ENCODE results near the gene LAMA2.

The LAMA2 gene

GRCh38 chr6:128848212-128848935 lies 34.6 kb upstream of the LAMA2 start:
- POLR2A ChIA-PET: no interaction called here
- TF ChIP-seq FOXM1 (IDR thresholded peaks at IDR 0.05; ENCODE audit: borderline replicate concordance) (no peak), L3MBTL2 (conservative IDR thresholded peaks at IDR 0.05) (no peak), LEF1 (IDR thresholded peaks at IDR 0.05; ENCODE audit: borderline replicate concordance) (no peak), FOXK2 (IDR thresholded peaks at IDR 0.05) (no peak), TARDBP (IDR thresholded peaks at IDR 0.05) (no peak), HDGF (IDR thresholded peaks at IDR 0.05; ENCODE audit: borderline replicate concordance) (no peak), SUZ12 (IDR thresholded peaks at IDR 0.05) (no peak), PKNOX1 (IDR thresholded peaks at IDR 0.05) (no peak), ZNF384 (IDR thresholded peaks at IDR 0.05) (no peak)
- DNase-seq (ENCODE audit: extremely low spot score): no peak
- CTCF ChIA-PET: no interaction called here

- DNase-seq (ENCODE audit: extremely low spot score): no peak
- ChIA-PET POLR2A (no interaction called here), CTCF (no interaction called here)
- no peak for TF ChIP-seq LEF1 (IDR thresholded peaks at IDR 0.05; ENCODE audit: borderline replicate concordance)
- no peak for TF ChIP-seq FOXM1 (IDR thresholded peaks at IDR 0.05; ENCODE audit: borderline replicate concordance)
- no peak for TF ChIP-seq FOXK2 (IDR thresholded peaks at IDR 0.05)
- TF ChIP-seq BHLHE40 (IDR thresholded peaks at IDR 0.05; ENCODE audit: borderline replicate concordance): no peak
- no peak for TF ChIP-seq HDGF (IDR thresholded peaks at IDR 0.05; ENCODE audit: borderline replicate concordance)
- no peak for TF ChIP-seq ZNF384 (IDR thresholded peaks at IDR 0.05)
- no peak for TF ChIP-seq NFRKB (IDR thresholded peaks at IDR 0.05)
- no peak for TF ChIP-seq PKNOX1 (IDR thresholded peaks at IDR 0.05)
- no peak for TF ChIP-seq FOXA1 (IDR thresholded peaks at IDR 0.05)
- no peak for TF ChIP-seq CTBP1 (IDR thresholded peaks at IDR 0.05; ENCODE audit: borderline replicate concordance)
Measured at GRCh38 chr6:128855581-128856085, 27.3 kb upstream of the LAMA2 start.

GRCh38 chr6:128857806-128858205 lies 25.1 kb upstream of the LAMA2 start:
- ChIA-PET CTCF (no interaction called here), POLR2A (no interaction called here)
- TF ChIP-seq ARNT (IDR thresholded peaks at IDR 0.05) (no peak), FOXA1 (IDR thresholded peaks at IDR 0.05) (no peak), SP1 (IDR thresholded peaks at IDR 0.05) (no peak), PKNOX1 (IDR thresholded peaks at IDR 0.05) (no peak), LEF1 (IDR thresholded peaks at IDR 0.05; ENCODE audit: borderline replicate concordance) (no peak), TARDBP (IDR thresholded peaks at IDR 0.05) (no peak), ZNF384 (IDR thresholded peaks at IDR 0.05) (no peak), SUZ12 (IDR thresholded peaks at IDR 0.05) (no peak), HDGF (IDR thresholded peaks at IDR 0.05; ENCODE audit: borderline replicate concordance) (no peak), L3MBTL2 (conservative IDR thresholded peaks at IDR 0.05) (no peak), ELF4 (IDR thresholded peaks at IDR 0.05) (no peak), CTBP1 (IDR thresholded peaks at IDR 0.05; ENCODE audit: borderline replicate concordance) (no peak), BHLHE40 (IDR thresholded peaks at IDR 0.05; ENCODE audit: borderline replicate concordance) (no peak), NFRKB (IDR thresholded peaks at IDR 0.05) (no peak), FOXK2 (IDR thresholded peaks at IDR 0.05) (no peak), FOXM1 (IDR thresholded peaks at IDR 0.05; ENCODE audit: borderline replicate concordance) (no peak)
- DNase-seq (ENCODE audit: extremely low spot score): no peak

GRCh38 chr6:128860782-128861181 lies 22.2 kb upstream of the LAMA2 start:
- no peak for DNase-seq (ENCODE audit: extremely low spot score)
- POLR2A ChIA-PET: no interaction called here
- CTCF ChIA-PET: no interaction called here

GRCh38 chr6:128863983-128864382 lies 19.0 kb upstream of the LAMA2 start:
- no peak for TF ChIP-seq BHLHE40 (IDR thresholded peaks at IDR 0.05; ENCODE audit: borderline replicate concordance)
- no peak for TF ChIP-seq FOXK2 (IDR thresholded peaks at IDR 0.05)
- no peak for TF ChIP-seq HDGF (IDR thresholded peaks at IDR 0.05; ENCODE audit: borderline replicate concordance)
- no peak for TF ChIP-seq ZNF384 (IDR thresholded peaks at IDR 0.05)
- TF ChIP-seq FOXM1 (IDR thresholded peaks at IDR 0.05; ENCODE audit: borderline replicate concordance): no peak
- no peak for TF ChIP-seq NFRKB (IDR thresholded peaks at IDR 0.05)
- no peak for TF ChIP-seq ELF4 (IDR thresholded peaks at IDR 0.05)
- no peak for TF ChIP-seq CTBP1 (IDR thresholded peaks at IDR 0.05; ENCODE audit: borderline replicate concordance)
- no peak for TF ChIP-seq PKNOX1 (IDR thresholded peaks at IDR 0.05)
- TF ChIP-seq L3MBTL2 (conservative IDR thresholded peaks at IDR 0.05): no peak
- no peak for TF ChIP-seq TARDBP (IDR thresholded peaks at IDR 0.05)
- no peak for TF ChIP-seq LEF1 (IDR thresholded peaks at IDR 0.05; ENCODE audit: borderline replicate concordance)
- no peak for TF ChIP-seq SP1 (IDR thresholded peaks at IDR 0.05)
- TF ChIP-seq FOXA1 (IDR thresholded peaks at IDR 0.05): no peak
- no peak for TF ChIP-seq ARNT (IDR thresholded peaks at IDR 0.05)
- TF ChIP-seq SUZ12 (IDR thresholded peaks at IDR 0.05): no peak
- ChIA-PET CTCF (no interaction called here), POLR2A (no interaction called here)
- DNase-seq (ENCODE audit: extremely low spot score): no peak

More at GRCh38 chr6:128860782-128861181, 22.2 kb upstream of the LAMA2 start:
- TF ChIP-seq ZNF384 (IDR thresholded peaks at IDR 0.05): peak; percentile 82
- no peak for TF ChIP-seq FOXM1 (IDR thresholded peaks at IDR 0.05; ENCODE audit: borderline replicate concordance)
